ENCODE measurements around the gene COL12A1. TPM values are rescaled to one million over a fixed set of nuclear protein-coding genes. Genes with fewer than 3 reads are reported as not detected.

COL12A1 gene
- total and polyA plus RNA-seq, 2 donors (not counting 1 experiment from before 2014, with no cell fraction given) = not detected

DNA sequence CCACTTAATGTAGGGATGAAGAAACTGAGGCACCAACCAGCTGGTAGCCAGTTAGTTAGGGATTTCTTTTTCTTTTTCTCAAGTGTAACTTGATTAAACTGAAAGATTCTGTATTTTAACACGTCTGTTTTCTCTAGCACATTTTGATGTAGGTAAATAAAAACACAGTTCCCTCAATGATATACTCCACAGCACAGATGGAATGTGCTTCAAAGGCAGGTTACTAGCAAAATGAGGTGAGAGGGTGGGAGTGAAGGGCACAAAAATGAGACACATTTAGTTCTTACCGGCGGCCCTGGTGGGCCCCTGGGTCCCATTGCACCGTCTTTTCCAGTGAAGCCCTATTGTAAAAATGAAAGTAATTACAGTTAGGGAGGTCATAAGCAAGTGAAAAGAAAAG lies 108.9 kb downstream of the COL12A1 start:
- no peaks in the 10 kb centered on the region for H3K9me3 ChIP-seq (ENCODE audit: control extremely low read depth in 1 of 3, control insufficient read depth in 2 of 3, insufficient read depth in 1 of 3, low read length in 2 of 3)
- H3K9ac ChIP-seq (ENCODE audit: low read length) = no peak overlapping the region
- Mint-ChIP-seq H3K4me1 (no peaks in the 10 kb centered on the region), H3K27ac (no peak overlapping the region), H3K4me3 (no peak overlapping the region), H3K27me3 (no peaks in the 10 kb centered on the region), H3K9me3 (ENCODE audit: insufficient read depth) (no peaks in the 10 kb centered on the region)
- no peak overlapping the region for H3K27ac ChIP-seq (ENCODE audit: low read length in 2 of 2)
- no peaks in the 10 kb centered on the region for H3K79me2 ChIP-seq (ENCODE audit: control insufficient read depth, insufficient read depth, low read length)
- H2AFZ ChIP-seq (ENCODE audit: insufficient read depth, low read depth, low read length, poor library complexity, severe bottlenecking) = no peak overlapping the region
- no peak overlapping the region for H3K4me3 ChIP-seq (ENCODE audit: control extremely low read depth in 1 of 5, extremely low read depth in 1 of 5, insufficient read depth in 1 of 5, low read depth in 2 of 5, low read length in 4 of 5)
- no peaks in the 10 kb centered on the region for H4K20me1 ChIP-seq (ENCODE audit: control insufficient read depth, insufficient read depth, low read length, poor library complexity, severe bottlenecking)
- no peaks in the 10 kb centered on the region for H3K4me1 ChIP-seq (ENCODE audit: control insufficient read depth in 2 of 2, insufficient read depth in 2 of 2, low read length in 2 of 2)
- no peak for TF ChIP-seq EZH2 (IDR thresholded peaks at IDR 0.05; ENCODE audit: borderline replicate concordance, insufficient read depth, low read depth, low read length, poor library complexity, severe bottlenecking)
- TF ChIP-seq CTCF (IDR thresholded peaks at IDR 0.05) = no peak
- ChIA-PET CTCF (no interaction called here), POLR2A (no interaction called here)
- no peak overlapping the region for H3K4me2 ChIP-seq (replicated peaks; ENCODE audit: low read depth, low read length, poor library complexity, severe bottlenecking)
- no peaks in the 10 kb centered on the region for H3K36me3 ChIP-seq (replicated peaks in 1 of 2; ENCODE audit: control extremely low read depth in 1 of 2, control insufficient read depth in 1 of 2, extremely low read depth in 1 of 2, insufficient read depth in 2 of 2, low read length in 1 of 2)
- no peak for ATAC-seq (ENCODE audit: low read depth)
- intact Hi-C loops (cut with micrococcal nuclease) = no loop called here
- WGBS (ENCODE audit: insufficient coverage) = 84% methylated on average over 3 of the region's 4 CpGs
- no peak for DNase-seq
- H3K27me3 ChIP-seq (replicated peaks in 1 of 4; ENCODE audit: control extremely low read depth in 1 of 4, control insufficient read depth in 3 of 4, insufficient read depth in 4 of 4, low read length in 3 of 4) = no peaks in the 10 kb centered on the region

DNA sequence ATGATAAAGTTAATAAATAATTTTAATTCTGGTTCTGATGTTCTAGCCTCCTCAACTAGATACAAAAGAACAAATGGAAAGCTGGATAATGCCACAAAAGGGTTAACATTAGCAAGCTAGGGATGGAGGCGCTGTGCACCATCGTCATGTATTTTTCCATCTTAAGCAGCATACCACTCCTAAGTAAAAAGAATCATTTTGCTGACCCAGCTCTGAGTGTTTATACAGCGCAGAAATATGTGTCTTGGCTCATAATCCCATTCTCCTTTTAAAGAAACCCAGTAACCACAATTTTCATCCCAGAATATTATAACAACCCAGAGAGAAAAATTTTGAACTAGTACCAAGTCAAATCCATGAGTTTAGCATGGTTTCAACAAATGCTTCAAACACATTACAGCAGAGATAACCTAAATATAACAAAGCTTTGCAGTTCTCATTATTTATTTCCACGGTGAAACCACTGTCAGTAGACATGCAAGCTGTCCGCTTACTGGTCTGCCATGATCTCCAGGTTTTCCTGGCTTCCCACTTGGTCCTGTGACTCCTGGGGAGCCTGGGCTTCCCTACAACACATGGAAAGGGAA lies 111.1 kb downstream of the COL12A1 start:
- no peaks in the 10 kb centered on the region for H3K9me3 Mint-ChIP-seq (ENCODE audit: insufficient read depth)
- POLR2A ChIA-PET = no interaction called here
- 80% methylated on average over 2 of the region's 5 CpGs for WGBS (ENCODE audit: insufficient coverage)
- H3K27ac Mint-ChIP-seq = no peak overlapping the region
- H3K27me3 Mint-ChIP-seq = no peaks in the 10 kb centered on the region
- Histone ChIP-seq H3K4me2 (replicated peaks; ENCODE audit: low read depth, low read length, poor library complexity, severe bottlenecking) (no peak overlapping the region), H3K27ac (ENCODE audit: low read length in 2 of 2) (no peak overlapping the region), H3K4me3 (ENCODE audit: control extremely low read depth in 1 of 5, extremely low read depth in 1 of 5, insufficient read depth in 1 of 5, low read depth in 2 of 5, low read length in 4 of 5) (no peak overlapping the region), H3K4me1 (ENCODE audit: control insufficient read depth in 2 of 2, insufficient read depth in 2 of 2, low read length in 2 of 2) (no peaks in the 10 kb centered on the region), H3K9me3 (ENCODE audit: control extremely low read depth in 1 of 3, control insufficient read depth in 2 of 3, insufficient read depth in 1 of 3, low read length in 2 of 3) (no peaks in the 10 kb centered on the region), H3K27me3 (replicated peaks in 1 of 4; ENCODE audit: control extremely low read depth in 1 of 4, control insufficient read depth in 3 of 4, insufficient read depth in 4 of 4, low read length in 3 of 4) (no peaks in the 10 kb centered on the region), H3K79me2 (ENCODE audit: control insufficient read depth, insufficient read depth, low read length) (no peaks in the 10 kb centered on the region), H3K9ac (ENCODE audit: low read length) (no peak overlapping the region), H4K20me1 (ENCODE audit: control insufficient read depth, insufficient read depth, low read length, poor library complexity, severe bottlenecking) (no peaks in the 10 kb centered on the region), H2AFZ (ENCODE audit: insufficient read depth, low read depth, low read length, poor library complexity, severe bottlenecking) (no peak overlapping the region), H3K36me3 (replicated peaks in 1 of 2; ENCODE audit: control extremely low read depth in 1 of 2, control insufficient read depth in 1 of 2, extremely low read depth in 1 of 2, insufficient read depth in 2 of 2, low read length in 1 of 2) (no peaks in the 10 kb centered on the region)
- H3K4me1 Mint-ChIP-seq = no peaks in the 10 kb centered on the region
- ATAC-seq (ENCODE audit: low read depth) = no peak
- CTCF ChIA-PET = no interaction called here
- no peak for DNase-seq
- no peak overlapping the region for H3K4me3 Mint-ChIP-seq
- intact Hi-C loops (cut with micrococcal nuclease) = no loop called here
- no peak for TF ChIP-seq CTCF (IDR thresholded peaks at IDR 0.05)
- no peak for TF ChIP-seq EZH2 (IDR thresholded peaks at IDR 0.05; ENCODE audit: borderline replicate concordance, insufficient read depth, low read depth, low read length, poor library complexity, severe bottlenecking)

Data from B cell (primary cell).